ENCODE results near the gene EHBP1.

The EHBP1 gene

GRCh38 chr2:62811086-62811485 lies 105.6 kb downstream of the EHBP1 start:
- H3K27me3 ChIP-seq (ENCODE audit: insufficient read depth, low read length), result no peaks in the 10 kb centered on the region
- no peak overlapping the region for H3K4me3 ChIP-seq (ENCODE audit: low read length)
- no peaks in the 10 kb centered on the region for H3K4me1 ChIP-seq (ENCODE audit: insufficient read depth, low read length)
- H3K9me3 ChIP-seq (ENCODE audit: insufficient read depth, low read depth, low read length), result no peaks in the 10 kb centered on the region
- H3K9ac ChIP-seq (ENCODE audit: low read depth, low read length), result no peak overlapping the region
- H3K27ac ChIP-seq (ENCODE audit: low read length), result no peak overlapping the region
- H3K36me3 ChIP-seq (ENCODE audit: insufficient read depth, low read depth, low read length), result no peaks in the 10 kb centered on the region

- H3K36me3 ChIP-seq (ENCODE audit: insufficient read depth, low read depth, low read length), result no peaks in the 10 kb centered on the region
- H3K4me1 ChIP-seq (ENCODE audit: insufficient read depth, low read length), result no peaks in the 10 kb centered on the region
- H3K27ac ChIP-seq (ENCODE audit: low read length), result no peak overlapping the region
Observed at GRCh38 chr2:62811972-62812371, 106.5 kb downstream of the EHBP1 start.

GRCh38 chr2:62812921-62813825 lies 107.7 kb downstream of the EHBP1 start:
- no peaks in the 10 kb centered on the region for H3K36me3 ChIP-seq (ENCODE audit: insufficient read depth, low read depth, low read length)
- no peaks in the 10 kb centered on the region for H3K27me3 ChIP-seq (ENCODE audit: insufficient read depth, low read length)
- no peak overlapping the region for H3K9ac ChIP-seq (ENCODE audit: low read depth, low read length)
- H3K4me1 ChIP-seq (ENCODE audit: insufficient read depth, low read length), result no peaks in the 10 kb centered on the region
- H3K27ac ChIP-seq (ENCODE audit: low read length), result no peak overlapping the region
- no peaks in the 10 kb centered on the region for H3K9me3 ChIP-seq (ENCODE audit: insufficient read depth, low read depth, low read length)
- no peak overlapping the region for H3K4me3 ChIP-seq (ENCODE audit: low read length)

More at GRCh38 chr2:62811972-62812371, 106.5 kb downstream of the EHBP1 start:
- Histone ChIP-seq H3K9me3 (ENCODE audit: insufficient read depth, low read depth, low read length) (no peaks in the 10 kb centered on the region), H3K4me3 (ENCODE audit: low read length) (no peak overlapping the region), H3K9ac (ENCODE audit: low read depth, low read length) (no peak overlapping the region), H3K27me3 (ENCODE audit: insufficient read depth, low read length) (no peaks in the 10 kb centered on the region)

- H3K4me1 ChIP-seq (ENCODE audit: insufficient read depth, low read length), result no peaks in the 10 kb centered on the region
- H3K27ac ChIP-seq (ENCODE audit: low read length), result no peak overlapping the region
- H3K9ac ChIP-seq (ENCODE audit: low read depth, low read length), result no peak overlapping the region
- H3K9me3 ChIP-seq (ENCODE audit: insufficient read depth, low read depth, low read length), result no peaks in the 10 kb centered on the region
- H3K4me3 ChIP-seq (ENCODE audit: low read length), result no peak overlapping the region
- no peaks in the 10 kb centered on the region for H3K27me3 ChIP-seq (ENCODE audit: insufficient read depth, low read length)
- no peaks in the 10 kb centered on the region for H3K36me3 ChIP-seq (ENCODE audit: insufficient read depth, low read depth, low read length)
Observed at GRCh38 chr2:62814123-62814522, 108.6 kb downstream of the EHBP1 start.

- Histone ChIP-seq H3K4me3 (ENCODE audit: low read length) (no peak overlapping the region), H3K9me3 (ENCODE audit: insufficient read depth, low read depth, low read length) (no peaks in the 10 kb centered on the region), H3K9ac (ENCODE audit: low read depth, low read length) (no peak overlapping the region), H3K27ac (ENCODE audit: low read length) (no peak overlapping the region), H3K36me3 (ENCODE audit: insufficient read depth, low read depth, low read length) (no peaks in the 10 kb centered on the region), H3K27me3 (ENCODE audit: insufficient read depth, low read length) (no peaks in the 10 kb centered on the region), H3K4me1 (ENCODE audit: insufficient read depth, low read length) (no peaks in the 10 kb centered on the region)
Observed at GRCh38 chr2:62817348-62817747, 111.8 kb downstream of the EHBP1 start.

GRCh38 chr2:62817995-62818713 lies 112.6 kb downstream of the EHBP1 start:
- H3K9me3 ChIP-seq (ENCODE audit: insufficient read depth, low read depth, low read length), result no peaks in the 10 kb centered on the region
- no peak overlapping the region for H3K4me3 ChIP-seq (ENCODE audit: low read length)
- H3K9ac ChIP-seq (ENCODE audit: low read depth, low read length), result no peak overlapping the region
- H3K27ac ChIP-seq (ENCODE audit: low read length), result no peak overlapping the region
- H3K36me3 ChIP-seq (ENCODE audit: insufficient read depth, low read depth, low read length), result no peaks in the 10 kb centered on the region
- H3K27me3 ChIP-seq (ENCODE audit: insufficient read depth, low read length), result no peaks in the 10 kb centered on the region
- no peaks in the 10 kb centered on the region for H3K4me1 ChIP-seq (ENCODE audit: insufficient read depth, low read length)

- H3K36me3 ChIP-seq (ENCODE audit: insufficient read depth, low read depth, low read length), result peaks cover 15% of the 10 kb centered on the region
Observed at GRCh38 chr2:62822549-62822948, 117.0 kb downstream of the EHBP1 start.

GRCh38 chr2:62824388-62824787 lies 118.9 kb downstream of the EHBP1 start:
- H3K9me3 ChIP-seq (ENCODE audit: insufficient read depth, low read depth, low read length), result no peaks in the 10 kb centered on the region
- H3K4me3 ChIP-seq (ENCODE audit: low read length), result no peak overlapping the region
- no peaks in the 10 kb centered on the region for H3K27me3 ChIP-seq (ENCODE audit: insufficient read depth, low read length)
- no peak overlapping the region for H3K27ac ChIP-seq (ENCODE audit: low read length)
- peaks cover 7% of the 10 kb centered on the region; the same call in 1 of the 2 replicates for H3K4me1 ChIP-seq (ENCODE audit: insufficient read depth, low read length)
- H3K36me3 ChIP-seq (ENCODE audit: insufficient read depth, low read depth, low read length), result peaks cover 15% of the 10 kb centered on the region
- no peak overlapping the region for H3K9ac ChIP-seq (ENCODE audit: low read depth, low read length)

More at GRCh38 chr2:62822549-62822948, 117.0 kb downstream of the EHBP1 start:
- H3K27ac ChIP-seq (ENCODE audit: low read length), result no peak overlapping the region
- no peak overlapping the region for H3K4me3 ChIP-seq (ENCODE audit: low read length)
- H3K4me1 ChIP-seq (ENCODE audit: insufficient read depth, low read length), result peaks cover 7% of the 10 kb centered on the region; the same call in 1 of the 2 replicates
- H3K27me3 ChIP-seq (ENCODE audit: insufficient read depth, low read length), result no peaks in the 10 kb centered on the region
- H3K9me3 ChIP-seq (ENCODE audit: insufficient read depth, low read depth, low read length), result no peaks in the 10 kb centered on the region
- no peak overlapping the region for H3K9ac ChIP-seq (ENCODE audit: low read depth, low read length)

GRCh38 chr2:62826141-62826540 lies 120.6 kb downstream of the EHBP1 start:
- Histone ChIP-seq H3K27ac (ENCODE audit: low read length) (no peak overlapping the region), H3K9me3 (ENCODE audit: insufficient read depth, low read depth, low read length) (no peaks in the 10 kb centered on the region), H3K36me3 (ENCODE audit: insufficient read depth, low read depth, low read length) (peaks cover 19% of the 10 kb centered on the region), H3K4me3 (ENCODE audit: low read length) (no peak overlapping the region), H3K4me1 (ENCODE audit: insufficient read depth, low read length) (peaks cover 7% of the 10 kb centered on the region; the same call in 1 of the 2 replicates), H3K27me3 (ENCODE audit: insufficient read depth, low read length) (no peaks in the 10 kb centered on the region), H3K9ac (ENCODE audit: low read depth, low read length) (no peak overlapping the region)

- H3K27ac ChIP-seq (ENCODE audit: low read length), result no peak overlapping the region
Observed at GRCh38 chr2:62826953-62827675, 121.6 kb downstream of the EHBP1 start.

GRCh38 chr2:62831729-62832128 lies 126.2 kb downstream of the EHBP1 start:
- Histone ChIP-seq H3K4me1 (ENCODE audit: insufficient read depth, low read length) (no peaks in the 10 kb centered on the region), H3K27me3 (ENCODE audit: insufficient read depth, low read length) (no peaks in the 10 kb centered on the region), H3K9ac (ENCODE audit: low read depth, low read length) (no peak overlapping the region), H3K36me3 (ENCODE audit: insufficient read depth, low read depth, low read length) (peaks cover 31% of the 10 kb centered on the region), H3K9me3 (ENCODE audit: insufficient read depth, low read depth, low read length) (peaks cover 20% of the 10 kb centered on the region), H3K4me3 (ENCODE audit: low read length) (no peak overlapping the region), H3K27ac (ENCODE audit: low read length) (no peak overlapping the region)

More at GRCh38 chr2:62826953-62827675, 121.6 kb downstream of the EHBP1 start:
- Histone ChIP-seq H3K27me3 (ENCODE audit: insufficient read depth, low read length) (no peaks in the 10 kb centered on the region), H3K4me1 (ENCODE audit: insufficient read depth, low read length) (peaks cover 7% of the 10 kb centered on the region; the same call in 1 of the 2 replicates), H3K9ac (ENCODE audit: low read depth, low read length) (no peak overlapping the region), H3K36me3 (ENCODE audit: insufficient read depth, low read depth, low read length) (peaks cover 27% of the 10 kb centered on the region), H3K9me3 (ENCODE audit: insufficient read depth, low read depth, low read length) (no peaks in the 10 kb centered on the region), H3K4me3 (ENCODE audit: low read length) (no peak overlapping the region)

All from iPS-20b (cell line).